Progenitor cell of endocrine pancreas (in vitro differentiated cells): ENCODE results near the gene MRPL54. TPM values are rescaled to one million over a fixed set of nuclear protein-coding genes. Genes with fewer than 3 reads are reported as not detected.
"Not testable (repeated sequence)": the region's sequence is repeated elsewhere in the genome, so short reads cannot be mapped to it uniquely, and the experiment has no call there.

Experiments
- DNase-seq: peaks from one replicate; pipeline ENCODE4 v3.0.0; 2021; ENCODE audit warnings: low spot score; ENCODE audit not compliant: unreplicated experiment
- H3K27ac Mint-ChIP-seq: 2 replicates; pipeline ENCODE4 v1.8.0; 2021; ENCODE audit warnings: mild to moderate bottlenecking, moderate library complexity, mixed read lengths
- H3K27me3 Mint-ChIP-seq: 2 replicates; pipeline ENCODE4 v1.8.0; 2021; ENCODE audit warnings: mixed read lengths
- H3K36me3 Mint-ChIP-seq: 2 replicates; pipeline ENCODE4 v1.8.0; 2022; ENCODE audit warnings: mixed read lengths; ENCODE audit not compliant: insufficient read depth
- H3K4me1 Mint-ChIP-seq: 2 replicates; pipeline ENCODE4 v1.8.0; 2021; ENCODE audit warnings: low read depth, mixed read lengths
- H3K4me3 Mint-ChIP-seq: 2 replicates; pipeline ENCODE4 v1.8.0; 2021; ENCODE audit warnings: low read depth, mild to moderate bottlenecking, moderate library complexity, mixed read lengths
- H3K9me3 Mint-ChIP-seq: 2 replicates; pipeline ENCODE4 v1.8.0; 2021; ENCODE audit warnings: low read depth, mixed read lengths
- CTCF ChIP-seq: fragments of 200-600 bp; sonication (generic); IDR thresholded peaks from one replicate; pipeline ENCODE4 v1.5.0; 2021; ENCODE audit warnings: antibody characterized with exemption, mild to moderate bottlenecking; ENCODE audit not compliant: unreplicated experiment
- total RNA-seq: library from RNA; stranded (reverse); gene quantifications from 2 replicates; pipeline ENCODE4 v1.2.1, GENCODE V29; 2021

MRPL54 gene
- total RNA-seq, 1 donor from 2014 or later: 39.8 TPM

DNA sequence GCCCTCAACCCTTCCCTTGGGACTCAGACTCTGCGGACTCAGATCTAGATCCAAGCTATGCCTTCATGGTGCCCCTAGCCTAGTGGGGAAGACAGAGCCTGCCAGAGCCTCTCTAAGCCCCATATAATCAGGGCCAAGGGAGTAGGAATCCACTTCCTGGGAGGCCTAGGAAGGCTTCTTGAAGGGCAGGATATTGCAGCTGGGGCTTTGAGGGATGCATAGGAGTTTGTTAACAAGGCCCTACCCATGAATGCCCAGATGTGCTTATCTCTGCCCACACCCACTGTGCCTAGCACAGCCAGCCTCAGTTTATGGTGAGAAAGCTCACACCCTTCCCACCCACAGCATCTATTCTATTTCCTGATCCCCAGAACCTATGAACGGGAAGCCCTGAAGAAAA, 12.3 kb upstream of the MRPL54 start:
- no peak for TF ChIP-seq CTCF
- Mint-ChIP-seq H3K27me3 (no peaks in the 10 kb centered on the region), H3K27ac (no peak overlapping the region), H3K9me3 (no peaks in the 10 kb centered on the region), H3K36me3 (peaks cover 13% of the 10 kb centered on the region), H3K4me1 (no peaks in the 10 kb centered on the region), H3K4me3 (no peak overlapping the region)
- DNase-seq: no peak

DNA sequence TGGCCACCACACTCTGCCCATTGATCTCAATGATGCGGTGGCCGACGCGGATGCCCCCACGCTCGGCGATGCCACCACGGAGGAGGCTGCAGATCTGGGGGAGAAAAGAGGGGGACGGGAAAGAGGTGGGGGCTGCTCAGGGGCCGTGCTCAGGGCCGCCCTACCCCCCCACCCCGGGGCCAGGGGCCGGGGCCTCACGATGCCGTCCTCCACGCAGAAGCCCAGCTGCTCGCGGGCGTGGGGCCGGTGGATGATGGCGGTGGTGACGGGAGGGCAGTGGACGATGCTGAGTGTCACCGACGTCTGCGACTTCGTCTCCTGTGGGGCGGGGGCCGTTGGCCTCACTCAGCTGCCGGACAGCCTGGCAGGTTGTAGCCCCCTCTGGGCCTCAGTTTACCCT, 11.2 kb upstream of the MRPL54 start:
- no peak for DNase-seq
- Mint-ChIP-seq H3K9me3 (no peaks in the 10 kb centered on the region), H3K27me3 (no peaks in the 10 kb centered on the region), H3K27ac (no peak overlapping the region), H3K36me3 (peaks cover 13% of the 10 kb centered on the region), H3K4me1 (no peaks in the 10 kb centered on the region), H3K4me3 (no peak overlapping the region)
- TF ChIP-seq CTCF: no peak

- no peaks in the 10 kb centered on the region for H3K27me3 Mint-ChIP-seq
- H3K36me3 Mint-ChIP-seq: peaks cover 13% of the 10 kb centered on the region
- no peak overlapping the region for H3K27ac Mint-ChIP-seq
- no peak overlapping the region for H3K4me3 Mint-ChIP-seq
- H3K9me3 Mint-ChIP-seq: no peaks in the 10 kb centered on the region
- no peaks in the 10 kb centered on the region for H3K4me1 Mint-ChIP-seq
- DNase-seq: no peak
- TF ChIP-seq CTCF: no peak
These were observed 10.0 kb upstream of the MRPL54 start for GRCh38 chr19:3752492-3752891.

- H3K9me3 Mint-ChIP-seq: no peaks in the 10 kb centered on the region
- no peak for TF ChIP-seq CTCF
- H3K36me3 Mint-ChIP-seq: peaks cover 13% of the 10 kb centered on the region
- H3K27me3 Mint-ChIP-seq: no peaks in the 10 kb centered on the region
- no peak for DNase-seq
- no peaks in the 10 kb centered on the region for H3K4me1 Mint-ChIP-seq
- H3K4me3 Mint-ChIP-seq: no peak overlapping the region
- H3K27ac Mint-ChIP-seq: no peak overlapping the region
These were observed 8.7 kb upstream of the MRPL54 start for GRCh38 chr19:3753631-3754410.

- H3K36me3 Mint-ChIP-seq: not testable (repeated sequence)
These were observed 4.8 kb upstream of the MRPL54 start for GRCh38 chr19:3757705-3758104.

GRCh38 chr19:3758297-3758696, 4.2 kb upstream of the MRPL54 start:
- not testable (repeated sequence) for DNase-seq, H3K9me3 Mint-ChIP-seq, H3K27ac Mint-ChIP-seq, H3K4me1 Mint-ChIP-seq, H3K27me3 Mint-ChIP-seq, H3K4me3 Mint-ChIP-seq, H3K36me3 Mint-ChIP-seq

More at GRCh38 chr19:3757705-3758104, 4.8 kb upstream of the MRPL54 start:
- H3K9me3 Mint-ChIP-seq, H3K4me3 Mint-ChIP-seq, H3K27me3 Mint-ChIP-seq, H3K27ac Mint-ChIP-seq, H3K4me1 Mint-ChIP-seq, DNase-seq: not testable (repeated sequence)
